ENCODE measurements around the gene CHSY1.

GRCh38 chr15:101233651-101234280 is 18.1 kb downstream of the CHSY1 start:
- TF ChIP-seq POLR2A (IDR thresholded peaks at IDR 0.05) (no peak), CTCF (IDR thresholded peaks at IDR 0.05) (no peak)

All from right lobe of liver (tissue), 4 donors.